NCI-H1048 (cell line): ENCODE results near the gene PCNA.

Source experiments
- DNase-seq: peaks from one replicate; lab custom pipeline; 2025; lab: John Stamatoyannopoulos, UW

Gene PCNA

DNA sequence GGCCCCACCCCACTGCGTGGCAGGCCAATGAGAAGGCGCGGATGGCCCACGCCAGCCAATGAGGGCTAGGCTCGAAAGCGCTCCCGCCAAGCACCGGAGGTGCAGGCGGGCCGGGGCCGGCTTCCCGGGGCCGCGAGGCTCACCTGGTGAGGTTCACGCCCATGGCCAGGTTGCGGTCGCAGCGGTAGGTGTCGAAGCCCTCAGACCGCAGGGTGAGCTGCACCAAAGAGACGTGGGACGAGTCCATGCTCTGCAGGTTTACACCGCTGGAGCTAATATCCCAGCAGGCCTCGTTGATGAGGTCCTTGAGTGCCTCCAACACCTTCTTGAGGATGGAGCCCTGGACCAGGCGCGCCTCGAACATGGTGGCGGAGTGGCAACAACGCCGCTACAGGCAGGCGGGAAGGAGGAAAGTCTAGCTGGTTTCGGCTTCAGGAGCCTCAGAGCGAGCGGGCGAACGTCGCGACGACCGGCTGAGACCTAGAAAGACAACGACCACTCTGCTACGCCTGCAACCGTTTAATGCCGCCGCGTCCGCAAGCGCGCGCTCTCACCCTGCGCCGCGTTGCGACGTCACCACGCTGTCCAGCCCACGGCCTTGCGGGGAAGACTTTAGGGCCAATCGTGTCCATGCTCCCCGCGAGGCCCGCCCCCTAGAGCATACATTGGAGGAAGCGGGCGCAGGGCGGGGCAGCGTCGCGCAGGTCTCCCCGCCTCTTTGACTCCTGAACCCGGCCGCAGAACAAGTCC lies at the start of gene PCNA:
TSS of gene PCNA (minus strand) at position 524 of the 750 bp plus-strand sequence. CDS start at position 364, 160 bp downstream.
- peak; percentile 93 for DNase-seq

DNA sequence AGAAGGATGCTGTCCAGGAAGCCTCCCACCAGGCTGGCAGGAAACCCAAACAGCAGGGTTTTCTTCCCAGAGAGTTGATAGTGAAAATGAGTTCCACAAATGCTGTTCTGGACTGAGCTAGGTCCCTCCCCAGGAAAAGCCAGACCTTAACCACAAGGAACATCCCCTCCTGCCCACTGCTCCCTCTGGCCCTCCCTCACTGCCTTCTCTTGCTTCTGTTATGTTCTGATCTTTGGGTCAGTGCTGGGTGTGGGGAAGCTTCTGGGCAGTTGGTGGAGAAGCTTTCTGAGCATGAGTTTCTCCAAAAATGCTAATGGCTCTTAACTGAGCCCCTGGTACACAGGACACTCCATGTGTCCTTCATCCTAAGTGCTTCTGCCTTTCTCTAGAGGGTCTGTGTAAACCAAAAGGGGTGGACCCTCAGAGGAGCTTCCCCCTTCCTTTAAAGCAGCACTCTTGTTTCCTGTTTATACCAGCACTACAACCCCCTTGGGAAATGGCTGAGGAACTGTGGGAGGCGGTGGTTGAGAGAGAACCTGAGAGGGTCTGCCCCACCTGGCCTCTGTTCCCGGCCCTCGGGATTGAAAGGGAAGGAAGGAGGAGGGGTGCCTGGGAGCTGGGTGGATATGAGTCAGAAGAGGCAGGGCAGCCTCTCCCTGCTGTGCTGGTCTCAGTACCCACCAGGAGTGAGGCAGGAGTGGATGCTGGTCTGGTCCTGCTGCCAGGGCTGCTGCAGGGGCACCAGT lies 49.1 kb upstream of the PCNA start:
- no peak for DNase-seq

DNA sequence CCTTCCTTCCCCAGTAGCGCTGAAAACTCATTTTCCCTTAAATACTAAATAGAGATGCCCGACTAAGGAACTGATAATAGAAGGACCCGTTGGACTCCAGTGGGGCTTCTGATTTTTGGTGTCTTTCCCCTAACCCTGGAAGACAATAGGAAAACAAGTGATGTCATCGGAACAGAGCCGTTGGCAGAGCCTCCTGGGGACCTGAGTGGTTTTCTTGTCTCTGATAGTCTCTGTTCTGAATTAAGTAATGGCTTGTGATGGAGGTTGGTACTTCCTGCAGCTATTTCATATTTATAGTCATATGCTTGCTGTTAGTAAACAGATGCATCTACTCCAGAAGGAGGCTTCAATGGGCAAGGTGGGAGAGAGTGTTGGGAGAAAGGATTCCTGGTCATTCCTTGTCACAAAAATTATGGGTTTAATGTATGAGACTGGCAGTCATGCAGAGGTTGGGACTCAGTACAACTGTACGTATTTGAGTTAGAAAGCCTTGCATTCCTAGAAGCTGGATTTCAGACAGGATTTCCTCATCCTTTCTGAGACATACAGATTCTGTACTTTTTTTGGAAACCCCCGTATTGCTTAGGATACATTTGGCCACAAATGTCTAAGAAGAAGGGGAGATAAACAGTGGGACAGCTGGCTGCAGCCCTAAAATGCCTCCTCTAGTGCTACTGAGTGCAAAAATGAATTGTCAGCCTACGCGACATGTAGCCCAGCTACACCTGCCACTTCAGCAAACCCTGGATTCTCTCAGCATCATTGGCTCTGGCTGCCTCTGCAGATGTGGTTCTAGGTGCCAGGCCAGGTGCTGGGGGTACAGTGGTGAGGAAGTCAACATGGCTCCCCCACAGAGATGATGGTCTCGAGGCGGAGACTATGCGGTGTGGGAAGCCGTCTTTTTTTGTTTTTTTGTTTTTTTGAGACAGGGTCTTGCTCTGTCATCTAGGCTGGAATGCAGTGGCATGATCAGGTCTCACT lies 45.2 kb upstream of the PCNA start:
- DNase-seq, result no peak

DNA sequence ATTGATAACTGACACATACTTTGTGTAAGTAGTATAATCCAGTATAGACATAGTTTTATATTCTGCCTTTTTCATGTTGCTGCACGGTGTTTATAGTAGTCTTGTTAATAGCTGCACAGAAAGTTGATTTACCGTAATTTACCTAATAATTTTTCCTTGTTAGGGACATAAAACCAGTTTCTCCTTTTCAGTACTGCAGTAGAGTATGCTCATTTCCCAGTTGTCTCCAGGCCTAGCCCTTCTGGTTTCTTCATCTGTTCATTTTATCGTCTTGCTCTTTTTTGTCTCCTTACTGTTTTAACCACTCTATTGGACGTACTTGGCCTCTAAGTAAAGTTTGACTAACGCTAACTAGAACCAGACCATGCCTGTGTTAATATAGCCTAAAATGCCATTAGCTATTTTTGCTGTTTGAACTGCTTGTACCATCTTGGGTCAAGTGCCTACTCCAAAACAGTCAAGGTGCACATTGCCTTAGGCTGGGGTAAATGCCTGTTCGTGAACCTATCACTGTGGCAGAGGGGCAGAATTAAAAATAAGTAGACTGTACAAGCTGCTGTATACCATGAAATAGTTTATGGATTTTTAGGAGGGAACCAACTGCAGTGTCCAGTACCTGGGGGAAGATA lies 41.9 kb upstream of the PCNA start:
- no peak for DNase-seq

DNA sequence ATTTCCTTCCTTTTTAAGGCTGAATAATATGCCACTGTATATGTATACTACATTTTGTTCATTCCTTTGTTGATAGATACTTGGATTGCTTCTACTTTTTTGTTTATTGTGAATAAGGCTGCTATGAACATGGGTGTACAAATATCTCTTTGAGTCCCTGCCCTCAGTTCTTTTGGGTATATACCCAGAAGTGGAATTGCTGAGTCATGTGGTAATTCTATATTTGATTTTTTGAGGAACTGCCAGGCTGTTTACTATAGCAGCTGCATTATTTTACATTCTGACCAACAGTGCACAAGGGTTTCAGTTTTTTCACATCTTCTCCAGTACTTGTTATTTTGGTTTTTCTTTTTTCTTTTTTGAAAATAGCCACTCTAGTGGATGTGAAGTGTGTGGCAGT lies 41.1 kb upstream of the PCNA start:
- DNase-seq, result no peak

DNA sequence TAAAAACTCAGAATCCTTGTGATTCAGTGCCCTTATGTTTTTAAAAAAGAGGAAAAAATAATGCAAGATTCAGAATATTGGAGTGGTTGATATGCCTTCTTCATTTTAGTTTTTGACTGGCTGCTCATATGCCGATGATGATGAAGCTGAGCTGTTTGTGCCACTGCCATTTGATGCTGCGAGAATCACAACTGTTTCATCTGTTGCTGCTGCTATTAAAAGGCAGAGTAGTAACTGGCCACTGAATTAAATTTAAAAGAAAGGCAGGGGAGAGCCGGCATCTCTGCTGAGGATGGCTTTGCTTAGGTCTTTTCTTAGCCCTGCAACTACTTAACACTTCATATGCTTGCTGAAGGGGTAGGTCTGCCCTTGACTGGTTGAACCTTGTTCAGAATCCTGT lies 40.2 kb upstream of the PCNA start:
- DNase-seq, result no peak

DNA sequence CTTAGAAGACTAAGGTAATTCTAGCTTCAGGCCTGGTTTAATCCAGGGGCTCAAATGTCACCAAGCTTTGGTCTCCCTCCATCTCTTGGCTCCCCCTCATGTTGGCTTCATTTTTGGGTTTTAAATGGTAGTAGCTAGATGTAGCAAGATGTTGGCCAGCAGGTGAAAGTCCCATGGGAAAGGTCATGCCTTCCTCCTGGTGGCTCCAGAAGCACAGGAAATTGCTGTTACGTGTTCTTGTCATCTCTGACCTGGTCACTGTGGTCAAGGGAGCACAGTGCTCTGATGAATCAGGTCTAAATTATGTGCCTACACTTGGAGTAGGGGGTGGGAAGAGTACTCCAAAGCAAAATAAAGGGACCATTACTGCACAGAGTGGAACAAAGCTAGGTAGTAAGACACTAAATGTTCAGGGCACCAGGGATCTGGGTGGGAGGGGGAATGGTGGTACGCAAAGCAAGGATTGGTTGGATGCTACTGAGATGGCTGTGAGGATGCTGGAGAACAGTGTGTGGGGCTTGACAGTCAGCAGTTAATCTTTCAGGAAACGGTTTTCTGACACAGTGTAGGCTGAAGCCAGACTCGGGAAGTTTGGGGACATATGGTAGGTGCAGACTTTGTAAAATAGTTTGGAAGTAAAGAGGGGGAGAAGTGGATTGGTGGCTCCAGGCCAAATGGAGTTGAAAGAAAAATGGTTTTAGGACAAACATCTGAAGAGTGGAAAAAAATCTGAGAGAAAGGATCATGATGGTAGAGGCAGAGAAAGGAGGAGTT lies 37.1 kb upstream of the PCNA start:
- no peak for DNase-seq

DNA sequence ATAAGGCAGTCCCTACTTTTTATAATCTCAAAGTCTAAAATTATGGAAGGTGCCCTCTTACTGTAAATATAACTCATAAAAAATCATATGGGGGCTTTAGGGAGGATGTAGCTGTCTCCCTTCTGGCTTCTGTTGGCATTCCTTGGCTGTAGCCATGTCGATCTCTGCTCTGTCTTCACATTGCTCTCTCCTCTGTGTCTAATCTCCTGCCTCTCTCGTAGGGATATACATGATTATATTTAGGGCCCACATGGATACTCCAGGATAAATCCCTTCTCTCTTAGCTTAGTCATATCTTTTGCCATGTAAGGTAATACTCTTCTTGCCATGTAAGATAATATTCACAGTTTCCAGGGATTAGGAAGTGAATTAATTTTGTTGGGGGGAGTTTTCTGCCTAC lies 35.6 kb upstream of the PCNA start:
- DNase-seq, result no peak

DNA sequence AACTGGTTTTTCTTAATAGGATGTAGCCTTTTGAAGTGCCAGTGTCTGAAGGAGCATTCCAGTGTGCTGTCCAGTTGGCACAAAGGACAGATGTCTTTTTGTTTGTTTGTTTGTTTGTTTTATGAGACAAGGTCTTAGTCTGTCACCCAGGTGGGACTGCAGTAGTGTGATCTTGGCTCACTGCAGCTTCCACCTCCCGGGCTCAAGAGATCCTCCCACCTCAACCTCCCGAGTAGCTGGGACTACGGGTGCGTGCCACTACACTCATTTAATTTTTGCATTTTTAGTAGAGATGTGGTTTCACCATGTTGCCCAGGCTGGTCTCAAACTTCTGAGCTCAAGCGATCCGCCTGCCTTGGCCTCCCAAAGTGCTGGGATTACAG lies 34.8 kb upstream of the PCNA start:
- no peak for DNase-seq

DNA sequence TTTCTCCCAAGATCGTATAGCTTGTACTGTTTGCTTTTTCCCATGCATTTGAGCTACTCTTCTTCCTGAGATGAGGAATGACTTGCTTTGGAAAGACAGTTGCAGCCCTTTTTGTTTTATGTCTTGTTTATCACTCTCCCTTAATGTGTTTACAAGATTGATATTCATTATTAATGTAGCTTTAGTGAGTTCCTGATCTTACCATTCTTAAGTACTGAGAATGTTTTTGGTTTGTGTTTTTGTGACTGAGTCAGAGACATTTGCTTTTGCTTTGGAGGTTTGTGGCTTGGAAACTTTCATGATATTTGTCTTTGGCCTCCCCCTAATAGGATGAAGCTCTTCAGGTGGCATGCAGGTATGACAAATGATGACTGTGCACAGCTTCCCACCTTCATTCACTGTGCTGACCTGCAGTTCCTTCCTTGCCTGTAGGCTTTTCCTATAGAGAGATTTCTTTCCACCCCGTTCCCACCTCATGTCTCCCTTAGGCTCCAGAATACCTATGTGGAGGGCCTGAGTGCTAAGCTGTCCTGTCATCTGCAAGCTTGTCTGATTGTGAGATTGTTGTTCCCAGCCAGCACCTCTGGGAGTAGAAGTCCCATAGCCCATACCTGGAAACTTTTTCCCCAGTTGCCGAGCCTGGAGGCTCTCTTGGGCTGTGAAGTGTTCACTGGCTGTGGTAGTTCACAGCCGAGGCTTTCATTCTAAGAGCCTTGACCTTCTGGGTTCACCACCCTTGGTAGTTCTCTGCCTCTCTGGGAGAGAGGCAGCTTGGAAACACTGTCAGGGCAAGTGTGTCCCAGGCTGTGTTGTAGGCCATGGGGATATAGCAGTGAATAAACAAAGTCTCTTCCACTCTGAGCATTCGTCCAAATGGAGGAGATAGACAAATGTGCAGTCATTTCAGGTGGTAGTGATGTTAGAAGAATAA lies 34.1 kb upstream of the PCNA start:
- no peak for DNase-seq

DNA sequence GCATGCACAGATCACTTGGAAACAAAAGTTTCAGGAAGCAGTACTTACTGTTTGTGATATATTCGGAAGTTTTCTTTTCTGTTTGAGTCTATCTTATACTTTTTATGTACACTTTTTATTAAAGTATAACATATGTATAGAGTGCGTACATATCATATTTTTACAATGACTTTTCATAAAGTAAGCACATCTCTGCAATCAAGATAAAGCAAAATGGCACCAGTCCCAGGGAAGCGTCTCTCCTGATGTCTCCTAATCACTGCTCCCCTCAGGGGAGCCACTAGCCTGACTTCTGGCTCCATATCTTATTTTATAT lies 33.4 kb upstream of the PCNA start:
- DNase-seq, result no peak

DNA sequence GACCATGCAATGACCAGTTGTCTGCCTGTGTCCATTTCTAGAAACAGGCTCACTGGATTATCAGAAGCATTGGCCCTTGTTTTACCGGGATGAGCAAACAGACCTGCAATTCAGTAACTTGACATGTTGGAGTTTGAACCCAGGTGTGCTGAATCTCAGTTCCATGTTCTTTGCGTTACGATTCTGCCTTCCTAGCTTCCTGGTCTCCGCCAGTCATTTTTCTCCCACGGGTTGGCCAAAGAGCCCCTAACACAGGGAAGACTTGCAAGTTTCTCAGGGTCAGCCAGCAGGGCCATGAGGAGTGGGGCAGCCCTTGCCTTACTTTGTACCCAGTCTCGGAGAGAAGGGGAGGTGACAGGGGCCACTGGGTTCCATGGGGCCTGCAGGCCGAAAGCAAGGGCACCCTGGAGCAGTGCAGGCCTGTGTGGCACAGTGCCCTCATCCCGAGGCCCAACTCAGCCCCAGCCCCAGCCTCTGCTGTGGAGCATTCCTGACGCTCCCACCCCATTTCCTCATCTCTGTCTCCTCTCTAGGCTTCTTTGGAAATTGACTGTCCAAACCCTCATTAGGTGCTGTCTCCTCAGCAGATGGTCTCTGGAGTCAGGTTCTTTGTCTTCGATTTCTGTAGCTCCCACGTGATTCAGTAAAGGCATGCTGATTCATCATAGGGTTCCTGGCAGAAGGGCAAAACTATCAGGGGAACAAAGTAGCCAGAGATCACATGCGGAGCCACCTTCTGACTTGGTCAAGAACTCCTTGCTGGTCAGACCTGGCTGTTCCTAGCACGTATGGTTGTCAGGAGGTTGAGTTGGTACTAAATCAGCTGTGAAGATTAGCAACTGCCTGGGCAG lies 30.7 kb upstream of the PCNA start:
- DNase-seq, result no peak

DNA sequence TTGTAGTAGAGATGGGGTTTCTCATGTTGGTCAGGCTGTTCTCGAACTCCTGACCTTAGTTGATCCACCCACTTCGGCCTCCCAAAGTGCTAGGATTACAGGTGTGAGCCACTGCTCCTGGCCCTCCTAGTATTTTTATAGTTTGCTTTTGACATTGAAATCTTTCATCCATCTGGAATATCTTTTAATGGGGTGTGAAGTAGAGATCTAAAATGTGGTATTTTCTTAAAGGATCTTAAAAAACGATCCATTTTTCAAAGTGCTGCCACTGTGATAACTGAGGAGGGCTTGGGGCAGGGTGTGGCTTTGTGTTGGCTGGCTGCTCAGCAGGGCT lies 30.1 kb upstream of the PCNA start:
- no peak for DNase-seq

DNA sequence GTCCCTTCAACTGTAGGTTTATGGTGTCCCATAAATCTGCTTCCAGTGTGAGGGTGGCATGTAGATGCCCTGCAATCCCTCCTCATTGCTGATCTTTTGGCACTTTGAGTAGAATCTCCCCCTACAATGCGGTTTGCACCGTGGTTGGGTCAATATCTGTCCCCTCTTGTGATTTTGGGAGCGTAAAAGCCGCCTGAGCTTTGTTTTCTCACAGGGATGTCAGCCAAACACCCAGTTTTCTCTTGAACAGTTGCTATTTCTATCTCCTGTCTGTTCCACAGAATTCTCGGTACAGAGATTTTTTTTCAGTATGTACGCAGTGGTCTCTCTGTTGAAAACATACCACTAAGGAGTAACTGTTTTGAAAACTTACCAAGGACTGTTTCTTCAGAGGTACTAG lies 28.8 kb upstream of the PCNA start:
- DNase-seq, result no peak

DNA sequence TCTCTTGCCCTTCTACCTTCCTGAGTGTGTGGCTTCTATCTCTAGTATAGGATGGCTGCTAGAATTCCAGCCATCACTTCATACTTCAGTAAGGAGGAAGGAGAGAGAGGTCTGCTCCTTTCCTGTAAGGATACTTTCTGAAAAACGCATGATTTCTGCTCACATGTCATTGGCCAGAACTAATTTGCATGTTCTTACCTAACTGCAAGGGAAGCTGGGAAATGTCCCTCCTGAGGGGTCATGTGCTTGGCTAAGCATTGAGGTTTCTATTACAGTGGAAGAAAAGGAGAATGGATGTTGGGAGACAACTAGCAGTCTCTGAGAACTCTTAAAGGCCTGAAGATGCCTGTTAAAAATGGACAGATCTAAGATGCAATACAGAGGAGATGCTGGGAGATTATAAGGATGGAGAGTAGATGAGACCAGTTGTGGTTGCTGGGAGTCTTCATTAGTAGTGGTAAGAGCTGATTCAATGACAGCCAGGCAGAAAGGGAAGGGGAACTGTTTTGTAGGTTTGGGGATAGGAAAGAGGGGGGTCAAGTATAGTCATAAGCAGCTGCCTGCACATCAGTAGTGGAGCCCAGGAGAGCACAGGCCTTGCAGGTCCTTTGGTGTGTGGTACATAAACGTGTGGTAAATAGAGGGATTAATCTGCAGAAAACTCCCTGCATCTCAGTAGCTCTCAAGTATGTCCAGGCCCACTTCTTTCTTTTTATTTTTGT lies 27.3 kb upstream of the PCNA start:
- DNase-seq, result no peak

DNA sequence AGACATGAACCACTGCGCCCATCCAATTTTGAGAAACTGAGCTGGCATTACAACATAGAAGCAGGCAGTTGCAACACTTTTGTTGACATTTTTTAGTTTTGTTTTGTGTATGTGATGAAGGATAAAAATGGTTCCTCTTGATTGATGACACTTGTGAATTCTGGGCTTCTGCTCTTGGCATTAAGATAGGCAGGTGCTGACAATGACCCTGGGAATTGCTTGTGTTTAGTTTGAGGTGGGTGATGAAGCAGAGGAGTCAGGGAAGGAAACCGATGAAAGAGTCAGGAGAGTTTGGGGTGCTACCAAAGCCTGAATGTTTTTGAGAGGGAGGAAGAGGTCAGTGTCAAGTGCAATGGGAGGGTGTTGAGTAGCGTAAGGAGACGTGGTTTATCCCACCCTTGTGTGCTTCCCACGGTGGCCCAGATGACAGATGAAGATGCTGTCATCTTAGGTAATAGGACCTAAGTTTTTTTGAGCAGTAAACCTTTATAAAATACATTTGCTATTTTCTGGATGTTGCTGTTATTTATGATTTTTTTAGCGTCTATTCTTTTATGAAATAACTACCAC lies 26.4 kb upstream of the PCNA start:
- DNase-seq, result no peak

DNA sequence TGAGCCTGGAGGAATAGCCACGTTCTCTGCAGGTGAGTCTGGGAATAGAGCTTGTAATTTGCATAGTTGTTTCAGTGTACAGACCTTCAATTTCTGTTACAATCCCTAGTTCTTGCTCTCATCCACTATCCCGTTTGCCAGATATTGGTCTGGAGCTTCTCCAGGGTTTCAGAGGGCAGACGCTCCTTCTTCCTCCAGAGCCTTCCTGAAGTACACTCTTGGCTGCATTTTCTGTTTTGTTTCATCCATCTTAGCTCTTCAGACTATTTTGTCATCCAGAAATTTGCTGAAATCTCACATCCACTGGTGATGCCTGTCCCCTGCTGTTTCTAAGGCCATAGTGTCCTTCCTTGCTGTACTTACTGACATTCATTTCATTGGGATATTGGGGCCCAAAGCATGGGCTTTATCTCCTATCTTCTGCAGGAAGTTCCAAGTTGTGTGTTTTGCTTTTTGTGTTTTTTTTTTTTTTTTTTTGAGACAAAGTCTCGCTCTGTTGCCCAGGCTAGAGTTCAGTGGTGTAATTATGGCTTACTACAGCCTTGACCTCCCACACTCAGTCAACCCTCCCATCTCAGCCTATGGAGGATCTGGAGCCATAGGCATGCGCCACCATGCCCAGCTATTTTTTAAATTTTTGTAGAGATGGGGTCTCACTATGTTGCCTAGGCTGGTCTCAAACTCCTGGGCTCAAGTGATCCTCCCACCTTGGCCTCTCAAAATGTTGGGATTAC lies 25.8 kb upstream of the PCNA start:
- DNase-seq, result no peak

DNA sequence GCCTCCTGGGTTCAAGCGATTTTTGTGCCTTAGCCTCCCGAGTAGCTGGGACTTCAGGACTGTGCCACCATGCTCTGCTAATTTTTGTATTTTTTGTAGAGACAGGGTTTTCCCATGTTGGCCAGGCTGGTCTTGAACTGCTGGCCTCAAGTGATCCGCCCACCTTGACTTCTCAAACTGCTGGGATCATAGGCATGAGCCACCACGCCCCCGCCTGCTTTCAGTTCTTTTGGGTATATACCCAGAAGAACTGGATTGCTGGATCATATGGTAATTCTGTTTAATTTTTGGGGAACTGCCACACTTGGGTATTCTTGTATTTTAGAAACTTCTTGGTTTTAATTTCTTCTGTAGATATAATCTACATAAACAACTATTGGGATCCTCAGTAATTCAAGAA lies 24.1 kb upstream of the PCNA start:
- DNase-seq, result no peak
